Trophoblast cell (in vitro differentiated cells and primary cell): ENCODE results near the gene GCFC2.

ENCODE experiments used
- DNase-seq, 2 donors: peaks; one replicate each; pipeline ENCODE4 v3.0.0-alpha.2; 2016
- H2AFZ ChIP-seq: 2 replicates; pipeline ENCODE4 v1.6.1; 2013; ENCODE audit warnings: low read length, moderate library complexity, mild to moderate bottlenecking; ENCODE audit not compliant: insufficient read depth, poor library complexity
- H2AK5ac ChIP-seq: 2 replicates; pipeline ENCODE4 v1.6.1; 2013; ENCODE audit warnings: mild to moderate bottlenecking, low read length
- H2BK120ac ChIP-seq: 2 replicates; pipeline ENCODE4 v1.6.1; 2013; ENCODE audit warnings: low read length, mild to moderate bottlenecking, moderate library complexity; ENCODE audit not compliant: insufficient read depth, poor library complexity
- H2BK12ac ChIP-seq: 2 replicates; pipeline ENCODE4 v1.6.1; 2013; ENCODE audit warnings: mild to moderate bottlenecking, low read length, moderate library complexity
- H2BK5ac ChIP-seq: 2 replicates; pipeline ENCODE4 v1.6.1; 2013; ENCODE audit warnings: low read length, low read depth, moderate library complexity, mild to moderate bottlenecking; ENCODE audit not compliant: poor library complexity
- H3K14ac ChIP-seq: 2 replicates; pipeline ENCODE4 v1.6.1; 2013; ENCODE audit warnings: mild to moderate bottlenecking, low read length
- H3K18ac ChIP-seq: 2 replicates; pipeline ENCODE4 v1.6.1; 2013; ENCODE audit warnings: mild to moderate bottlenecking, low read length
- H3K23ac ChIP-seq: 2 replicates; pipeline ENCODE4 v1.6.1; 2013; ENCODE audit warnings: low read length
- H3K27ac ChIP-seq: 2 replicates; pipeline ENCODE4 v1.5.1; 2013; ENCODE audit warnings: low read depth, mild to moderate bottlenecking, inconsistent platforms, low read length, moderate library complexity
- H3K27me3 ChIP-seq: 2 replicates; pipeline ENCODE4 v1.6.1; 2013; ENCODE audit warnings: inconsistent platforms, mild to moderate bottlenecking, low read length, moderate library complexity; ENCODE audit not compliant: insufficient read depth
- H3K36me3 ChIP-seq, 2 experiments: 1 replicate in 1 of 2; 2 replicates in 1 of 2; pipeline ENCODE4 v1.6.1; 2013; ENCODE audit warnings: low read length in 2 of 2, mild to moderate bottlenecking in 2 of 2, moderate library complexity in 1 of 2; ENCODE audit not compliant: insufficient read depth in 2 of 2, control insufficient read depth in 1 of 2
- H3K4ac ChIP-seq: 2 replicates; pipeline ENCODE4 v1.6.1; 2013; ENCODE audit warnings: low read depth, mild to moderate bottlenecking, low read length, moderate library complexity
- H3K4me1 ChIP-seq, 2 experiments: 1 replicate in 1 of 2; 2 replicates in 1 of 2; pipeline ENCODE4 v1.6.1; 2013; ENCODE audit warnings: low read length in 2 of 2, mild to moderate bottlenecking in 2 of 2, moderate library complexity in 1 of 2; ENCODE audit not compliant: insufficient read depth in 2 of 2, control insufficient read depth in 1 of 2
- H3K4me2 ChIP-seq: 2 replicates; pipeline ENCODE4 v1.6.1; 2013; ENCODE audit warnings: inconsistent platforms, mild to moderate bottlenecking, low read length, moderate library complexity
- H3K4me3 ChIP-seq: 2 replicates; pipeline ENCODE4 v1.5.1; 2013; ENCODE audit warnings: mild to moderate bottlenecking, low read depth, low read length, inconsistent platforms
- H3K79me1 ChIP-seq: one replicate; pipeline ENCODE4 v1.6.1; 2013; ENCODE audit warnings: low read length
- H3K79me2 ChIP-seq: 2 replicates; pipeline ENCODE4 v1.6.1; 2013; ENCODE audit warnings: low read length, mild to moderate bottlenecking; ENCODE audit not compliant: control insufficient read depth, insufficient read depth, poor library complexity
- H3K9ac ChIP-seq: 2 replicates; pipeline ENCODE4 v1.6.1; 2013; ENCODE audit warnings: mild to moderate bottlenecking, low read length
- H3K9me3 ChIP-seq: 2 replicates; pipeline ENCODE4 v1.6.1; 2013; ENCODE audit warnings: low read depth, mild to moderate bottlenecking, control low read depth, inconsistent platforms, low read length; ENCODE audit not compliant: insufficient read depth
- H4K12ac ChIP-seq: 2 replicates; pipeline ENCODE4 v1.6.1; 2013; ENCODE audit warnings: low read depth, mild to moderate bottlenecking, low read length, moderate library complexity
- H4K8ac ChIP-seq: 2 replicates; pipeline ENCODE4 v1.6.1; 2013; ENCODE audit warnings: low read depth, mild to moderate bottlenecking, low read length, moderate library complexity
- H4K91ac ChIP-seq: one replicate; pipeline ENCODE4 v1.6.1; 2013; ENCODE audit warnings: low read depth, mild to moderate bottlenecking, low read length, moderate library complexity
- WGBS: extraction: QIAGEN DNeasy Blood & Tissue Kit; methylation state at CpG from one replicate; pipeline ENCODE4 v1.1.7; 2013; ENCODE audit warnings: missing lambda C conversion rate; ENCODE audit not compliant: insufficient read length, insufficient coverage; ENCODE audit errors: extremely low coverage; 5-methylcytosine and 5-hydroxymethylcytosine counted together

Gene GCFC2

GRCh38 chr2:75647771-75648170, 62.9 kb downstream of the GCFC2 start:
- no peak overlapping the region for H3K4me3 ChIP-seq
- no peak overlapping the region for H4K91ac ChIP-seq
- H3K27me3 ChIP-seq = no peaks in the 10 kb centered on the region
- no peak overlapping the region for H2AK5ac ChIP-seq
- H3K79me2 ChIP-seq = peaks cover 5% of the 10 kb centered on the region
- H2BK5ac ChIP-seq = no peak overlapping the region
- H3K9me3 ChIP-seq = peaks cover 3% of the 10 kb centered on the region
- no peak overlapping the region for H3K4ac ChIP-seq
- no peak overlapping the region for H3K14ac ChIP-seq
- H2BK12ac ChIP-seq = no peak overlapping the region
- peaks cover 0 to 3% of the 10 kb centered on the region in 2 experiments for H3K4me1 ChIP-seq
- no peak overlapping the region for H3K4me2 ChIP-seq
- no peak overlapping the region for H4K8ac ChIP-seq
- no peak overlapping the region for H2BK120ac ChIP-seq
- no peak overlapping the region for H3K27ac ChIP-seq
- H3K18ac ChIP-seq = no peak overlapping the region
- no peak overlapping the region for H3K9ac ChIP-seq
- H4K12ac ChIP-seq = no peak overlapping the region
- no peak overlapping the region for H3K23ac ChIP-seq
- WGBS = no CpG with 5 or more reads among the region's 3 CpGs
- peaks cover 5 to 15% of the 10 kb centered on the region in 2 experiments for H3K36me3 ChIP-seq
- no peak overlapping the region for H2AFZ ChIP-seq
- DNase-seq = no peak
- peaks cover 7% of the 10 kb centered on the region for H3K79me1 ChIP-seq

- H2BK120ac ChIP-seq = peak within 1 kb of the TSS; percentile 80
- peak within 1 kb of the TSS; percentile 44 for H3K27ac ChIP-seq
- peak within 1 kb of the TSS; percentile 68 for H3K23ac ChIP-seq
- H2BK5ac ChIP-seq = peak within 1 kb of the TSS; percentile 66
- peak within 1 kb of the TSS; percentile 96 for H4K12ac ChIP-seq
- H3K4me1 ChIP-seq = peaks cover 0 to 3% of the 10 kb centered on the region in 2 experiments
- H3K4me2 ChIP-seq = peak within 1 kb of the TSS; percentile 88
- peaks cover 3% of the 10 kb centered on the region for H3K9me3 ChIP-seq
- DNase-seq = peak; percentile 80 to 92
- peak within 1 kb of the TSS; percentile 84 for H3K4ac ChIP-seq
- H2AK5ac ChIP-seq = peak within 1 kb of the TSS; percentile 13
- peak within 1 kb of the TSS; percentile 81 for H2AFZ ChIP-seq
- peak within 1 kb of the TSS; percentile 78 for H4K91ac ChIP-seq
- H3K36me3 ChIP-seq = peaks cover 5 to 13% of the 10 kb centered on the region in 2 experiments
- H3K4me3 ChIP-seq = peak within 1 kb of the TSS; percentile 99
- no peaks in the 10 kb centered on the region for H3K27me3 ChIP-seq
- peak within 1 kb of the TSS; percentile 83 for H3K14ac ChIP-seq
- H3K79me2 ChIP-seq = peaks cover 5% of the 10 kb centered on the region
- peak within 1 kb of the TSS; percentile 71 for H3K18ac ChIP-seq
- peak within 1 kb of the TSS; percentile 56 for H2BK12ac ChIP-seq
- no CpG with 5 or more reads among the region's 60 CpGs for WGBS
- peaks cover 7% of the 10 kb centered on the region for H3K79me1 ChIP-seq
- H3K9ac ChIP-seq = peak within 1 kb of the TSS; percentile 98
- H4K8ac ChIP-seq = peak within 1 kb of the TSS; percentile 96
Measured at GRCh38 chr2:75646583-75647425, 63.9 kb downstream of the GCFC2 start, which contains the start of gene MRPL19. MRPL19 (plus strand) TSS chr2:75646783; CDS start chr2:75646808, 25 bp downstream.

- peaks cover 3% of the 10 kb centered on the region for H3K9me3 ChIP-seq
- no peak overlapping the region for H2AK5ac ChIP-seq
- H3K79me2 ChIP-seq = peaks cover 5% of the 10 kb centered on the region
- peaks cover 7% of the 10 kb centered on the region for H3K79me1 ChIP-seq
- peak in 1 of 2 donors; percentile 44 for DNase-seq
- H4K12ac ChIP-seq = peak overlapping the region; percentile 96
- H3K27ac ChIP-seq = no peak overlapping the region
- H2BK120ac ChIP-seq = no peak overlapping the region
- peaks cover 0 to 3% of the 10 kb centered on the region in 2 experiments for H3K4me1 ChIP-seq
- H4K91ac ChIP-seq = peak overlapping the region; percentile 72
- peak overlapping the region; percentile 88 for H3K4me2 ChIP-seq
- H3K36me3 ChIP-seq = peaks cover 5 to 10% of the 10 kb centered on the region in 2 experiments
- no peak overlapping the region for H3K4me3 ChIP-seq
- H3K9ac ChIP-seq = peak overlapping the region; percentile 4
- H2BK5ac ChIP-seq = peak overlapping the region; percentile 20
- H4K8ac ChIP-seq = peak overlapping the region; percentile 86
- peak overlapping the region; percentile 81 for H2AFZ ChIP-seq
- H3K4ac ChIP-seq = peak overlapping the region; percentile 56
- H3K14ac ChIP-seq = no peak overlapping the region
- H3K27me3 ChIP-seq = no peaks in the 10 kb centered on the region
- no peak overlapping the region for H3K23ac ChIP-seq
- H2BK12ac ChIP-seq = peak overlapping the region; percentile 56
- WGBS = no CpG with 5 or more reads among the region's 9 CpGs
- peak overlapping the region; percentile 53 for H3K18ac ChIP-seq
Measured at GRCh38 chr2:75646090-75646582, 64.6 kb downstream of the GCFC2 start.

GRCh38 chr2:75645643-75646042, 65.1 kb downstream of the GCFC2 start:
- Histone ChIP-seq H4K91ac (no peak overlapping the region), H4K8ac (peak overlapping the region; percentile 86), H3K4me3 (no peak overlapping the region), H3K9ac (no peak overlapping the region), H3K4ac (peak overlapping the region; percentile 33), H3K27me3 (no peaks in the 10 kb centered on the region), H3K4me1 (peaks cover 0 to 3% of the 10 kb centered on the region in 2 experiments), H2BK5ac (no peak overlapping the region), H3K79me1 (peaks cover 7% of the 10 kb centered on the region), H3K36me3 (peaks cover 5% of the 10 kb centered on the region in 2 experiments), H3K4me2 (no peak overlapping the region), H3K79me2 (peaks cover 5% of the 10 kb centered on the region), H2BK120ac (no peak overlapping the region), H2AK5ac (no peak overlapping the region), H2AFZ (no peak overlapping the region), H3K18ac (no peak overlapping the region), H3K27ac (no peak overlapping the region), H4K12ac (peak overlapping the region; percentile 77), H2BK12ac (no peak overlapping the region), H3K14ac (no peak overlapping the region), H3K23ac (no peak overlapping the region), H3K9me3 (peaks cover 3% of the 10 kb centered on the region)
- WGBS = no CpG with 5 or more reads among the region's 10 CpGs
- no peak for DNase-seq
